GM12801 (cell line): Measurements from ENCODE around the gene ZCCHC3.

ENCODE experiments used
- TF ChIP-seq, protein P1 (sequence below): IDR thresholded peaks from one replicate; pipeline ENCODE4 v1.5.1; 2011; ENCODE audit warnings: control low read depth; ENCODE audit not compliant: insufficient read length; ENCODE audit errors: extremely low read depth

The ZCCHC3 gene

DNA sequence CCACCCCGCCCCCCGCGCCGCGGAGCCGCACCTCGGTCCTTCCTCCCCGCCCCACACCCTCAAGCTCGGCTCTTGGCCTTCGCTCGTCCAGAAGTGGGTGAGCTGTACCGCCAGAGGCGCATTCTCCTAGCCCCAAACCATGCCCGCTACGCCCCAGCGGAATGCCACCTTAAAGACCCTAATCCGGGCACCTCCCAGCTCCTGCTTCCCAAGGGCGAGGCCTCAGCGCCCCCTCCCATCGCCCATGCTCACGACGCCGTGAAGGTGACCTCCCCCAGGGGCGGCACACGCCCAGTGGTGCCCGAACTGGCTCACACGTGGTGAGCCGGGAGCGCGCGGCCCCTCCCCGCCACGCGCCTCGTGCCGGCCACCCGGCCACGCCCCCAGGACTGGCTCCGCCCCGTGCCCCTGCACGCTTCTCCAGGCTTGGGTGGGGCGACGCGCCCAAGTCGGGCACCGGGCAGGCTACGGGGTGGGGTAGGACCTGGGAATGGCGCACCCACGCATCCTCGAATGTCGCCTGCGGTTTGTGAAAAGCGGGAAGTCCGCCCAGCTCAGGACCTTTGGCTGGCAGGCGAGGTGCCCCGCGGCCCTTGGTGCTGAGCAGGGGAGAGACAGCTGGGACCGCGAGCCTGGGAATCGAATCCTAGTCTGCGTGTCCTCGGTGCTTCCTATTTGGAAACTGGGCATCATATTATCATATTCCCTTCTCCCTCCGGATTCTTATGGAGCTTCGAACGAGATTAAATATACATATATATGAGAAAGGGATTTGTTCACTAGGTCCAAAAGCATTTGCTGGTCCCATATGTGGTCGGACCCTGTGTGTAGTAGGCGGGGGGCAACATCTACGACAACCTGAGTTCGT is 27.0 kb downstream of the ZCCHC3 start:
- TF ChIP-seq, protein P1, sequence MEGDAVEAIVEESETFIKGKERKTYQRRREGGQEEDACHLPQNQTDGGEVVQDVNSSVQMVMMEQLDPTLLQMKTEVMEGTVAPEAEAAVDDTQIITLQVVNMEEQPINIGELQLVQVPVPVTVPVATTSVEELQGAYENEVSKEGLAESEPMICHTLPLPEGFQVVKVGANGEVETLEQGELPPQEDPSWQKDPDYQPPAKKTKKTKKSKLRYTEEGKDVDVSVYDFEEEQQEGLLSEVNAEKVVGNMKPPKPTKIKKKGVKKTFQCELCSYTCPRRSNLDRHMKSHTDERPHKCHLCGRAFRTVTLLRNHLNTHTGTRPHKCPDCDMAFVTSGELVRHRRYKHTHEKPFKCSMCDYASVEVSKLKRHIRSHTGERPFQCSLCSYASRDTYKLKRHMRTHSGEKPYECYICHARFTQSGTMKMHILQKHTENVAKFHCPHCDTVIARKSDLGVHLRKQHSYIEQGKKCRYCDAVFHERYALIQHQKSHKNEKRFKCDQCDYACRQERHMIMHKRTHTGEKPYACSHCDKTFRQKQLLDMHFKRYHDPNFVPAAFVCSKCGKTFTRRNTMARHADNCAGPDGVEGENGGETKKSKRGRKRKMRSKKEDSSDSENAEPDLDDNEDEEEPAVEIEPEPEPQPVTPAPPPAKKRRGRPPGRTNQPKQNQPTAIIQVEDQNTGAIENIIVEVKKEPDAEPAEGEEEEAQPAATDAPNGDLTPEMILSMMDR: no peak

DNA sequence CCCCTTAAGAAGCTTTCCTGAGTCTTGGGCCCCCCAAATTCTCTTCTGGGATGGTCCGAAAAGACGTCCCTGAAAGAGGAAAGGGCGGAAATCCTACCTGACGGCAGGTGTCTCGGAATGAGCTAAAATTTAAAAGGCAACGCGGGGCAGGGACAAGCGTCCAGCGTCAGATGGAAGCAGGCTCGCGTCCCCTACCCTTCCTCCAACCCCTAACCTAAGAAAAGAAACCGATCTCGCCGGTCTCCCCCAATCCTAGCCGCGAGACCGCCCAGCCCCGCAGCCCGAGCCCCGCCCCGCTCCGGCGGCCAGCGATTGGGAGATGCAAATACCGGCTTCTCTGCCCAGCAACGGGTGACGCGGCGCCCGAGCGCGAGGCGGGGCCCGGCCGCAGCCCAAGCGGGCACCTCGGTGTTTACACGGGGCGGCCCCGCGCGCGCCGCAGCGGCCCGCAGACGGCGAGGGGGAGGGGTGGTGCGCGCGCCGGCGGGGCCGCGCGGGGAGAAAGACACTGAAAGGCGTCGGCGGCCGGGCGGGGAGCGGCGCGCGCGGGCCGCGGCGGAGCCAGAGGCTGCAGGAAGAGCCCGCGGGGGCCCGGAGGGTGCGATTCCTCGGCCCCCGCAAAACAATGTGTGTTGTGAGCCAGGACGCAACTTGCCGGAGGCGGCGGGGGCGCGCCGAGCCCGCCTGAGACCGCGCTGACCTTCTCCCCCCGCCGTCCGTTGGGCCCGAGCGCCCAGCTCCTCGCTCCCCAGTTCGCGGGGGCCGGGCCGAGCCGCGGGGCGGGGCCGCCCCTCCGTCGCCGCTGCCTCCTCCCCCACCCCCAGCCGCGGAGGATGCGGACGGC is 27.9 kb downstream of the ZCCHC3 start, which contains the start of gene SOX12:
TSS of gene SOX12 (plus strand) at position 508 of the 844 bp plus-strand sequence. CDS start 373 bp downstream, outside the sequence.
- TF ChIP-seq, protein P1: no peak

DNA sequence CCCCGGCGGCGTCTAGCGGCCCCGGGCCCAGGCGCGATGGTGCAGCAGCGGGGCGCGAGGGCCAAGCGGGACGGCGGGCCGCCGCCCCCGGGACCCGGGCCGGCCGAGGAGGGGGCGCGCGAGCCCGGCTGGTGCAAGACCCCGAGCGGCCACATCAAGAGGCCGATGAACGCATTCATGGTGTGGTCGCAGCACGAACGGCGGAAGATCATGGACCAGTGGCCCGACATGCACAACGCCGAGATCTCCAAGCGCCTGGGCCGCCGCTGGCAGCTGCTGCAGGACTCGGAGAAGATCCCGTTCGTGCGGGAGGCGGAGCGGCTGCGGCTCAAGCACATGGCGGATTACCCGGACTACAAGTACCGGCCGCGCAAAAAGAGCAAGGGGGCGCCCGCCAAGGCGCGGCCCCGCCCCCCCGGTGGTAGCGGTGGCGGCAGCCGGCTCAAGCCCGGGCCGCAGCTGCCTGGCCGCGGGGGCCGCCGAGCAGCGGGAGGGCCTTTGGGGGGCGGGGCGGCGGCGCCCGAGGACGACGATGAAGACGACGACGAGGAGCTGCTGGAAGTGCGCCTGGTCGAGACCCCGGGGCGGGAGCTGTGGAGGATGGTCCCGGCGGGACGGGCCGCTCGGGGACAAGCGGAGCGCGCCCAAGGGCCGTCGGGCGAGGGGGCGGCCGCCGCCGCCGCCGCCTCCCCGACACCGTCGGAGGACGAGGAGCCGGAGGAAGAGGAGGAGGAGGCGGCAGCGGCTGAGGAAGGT is 28.7 kb downstream of the ZCCHC3 start:
- TF ChIP-seq, protein P1: no peak

DNA sequence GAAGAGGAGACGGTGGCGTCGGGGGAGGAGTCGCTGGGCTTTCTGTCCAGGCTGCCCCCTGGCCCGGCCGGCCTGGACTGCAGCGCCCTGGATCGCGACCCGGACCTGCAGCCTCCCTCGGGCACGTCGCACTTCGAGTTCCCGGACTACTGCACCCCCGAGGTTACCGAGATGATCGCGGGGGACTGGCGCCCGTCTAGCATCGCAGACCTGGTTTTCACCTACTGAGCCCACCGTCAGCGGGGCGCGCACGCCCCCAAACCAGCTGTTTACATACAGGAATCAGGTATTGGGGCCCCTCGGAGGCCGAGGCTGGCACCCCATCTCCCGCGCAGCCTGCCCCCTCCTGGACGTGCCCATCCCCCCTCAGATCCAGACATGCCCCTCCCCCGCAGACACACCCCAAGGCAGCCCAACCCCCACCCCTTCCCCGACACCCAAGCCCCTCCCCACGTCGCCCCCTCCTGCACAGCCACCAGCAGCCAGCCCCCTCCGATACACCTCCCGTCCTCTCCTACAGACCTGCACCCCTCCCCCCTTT is 29.3 kb downstream of the ZCCHC3 start:
- TF ChIP-seq, protein P1: no peak

DNA sequence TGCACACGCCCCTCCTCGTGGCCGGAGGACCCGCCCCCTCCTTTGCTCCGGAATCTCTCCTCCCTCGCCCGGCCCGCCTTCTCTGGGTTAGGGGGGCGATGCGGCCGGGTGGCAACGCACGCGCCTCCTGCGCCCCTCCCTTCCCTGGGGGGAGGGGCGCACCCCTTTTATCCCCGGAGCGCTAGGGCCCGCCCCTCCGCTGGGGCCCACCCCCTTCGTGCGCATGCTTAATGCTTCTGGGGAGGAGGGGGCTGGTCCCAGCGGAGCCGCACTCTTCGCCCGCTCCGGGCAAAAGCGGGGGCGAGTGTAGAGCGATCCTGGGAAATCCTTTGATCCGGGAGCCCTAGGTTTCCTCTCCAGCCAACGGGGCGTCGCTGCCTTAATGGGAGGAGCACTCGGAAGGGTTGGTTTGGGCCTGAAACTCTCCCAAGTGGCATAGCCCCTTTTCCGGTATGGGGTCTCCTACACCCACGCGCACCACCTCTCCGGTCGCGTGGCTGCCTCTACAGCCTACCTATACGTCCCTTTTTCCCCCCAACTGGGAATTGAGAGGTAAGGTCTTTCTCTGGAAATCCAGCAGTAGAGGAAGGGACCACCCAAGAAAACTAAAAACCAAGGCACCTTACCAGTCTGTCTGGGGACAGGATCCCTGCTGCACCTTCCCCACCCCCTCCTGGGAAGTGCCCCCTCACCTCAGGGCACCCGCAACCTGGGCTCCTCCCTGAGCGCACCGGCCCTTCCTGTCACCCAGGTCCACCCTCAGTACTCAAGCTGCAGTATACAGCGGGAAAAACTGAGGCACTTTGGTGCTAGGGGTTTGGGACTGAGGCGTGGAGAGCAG is 30.0 kb downstream of the ZCCHC3 start:
- TF ChIP-seq, protein P1: no peak

DNA sequence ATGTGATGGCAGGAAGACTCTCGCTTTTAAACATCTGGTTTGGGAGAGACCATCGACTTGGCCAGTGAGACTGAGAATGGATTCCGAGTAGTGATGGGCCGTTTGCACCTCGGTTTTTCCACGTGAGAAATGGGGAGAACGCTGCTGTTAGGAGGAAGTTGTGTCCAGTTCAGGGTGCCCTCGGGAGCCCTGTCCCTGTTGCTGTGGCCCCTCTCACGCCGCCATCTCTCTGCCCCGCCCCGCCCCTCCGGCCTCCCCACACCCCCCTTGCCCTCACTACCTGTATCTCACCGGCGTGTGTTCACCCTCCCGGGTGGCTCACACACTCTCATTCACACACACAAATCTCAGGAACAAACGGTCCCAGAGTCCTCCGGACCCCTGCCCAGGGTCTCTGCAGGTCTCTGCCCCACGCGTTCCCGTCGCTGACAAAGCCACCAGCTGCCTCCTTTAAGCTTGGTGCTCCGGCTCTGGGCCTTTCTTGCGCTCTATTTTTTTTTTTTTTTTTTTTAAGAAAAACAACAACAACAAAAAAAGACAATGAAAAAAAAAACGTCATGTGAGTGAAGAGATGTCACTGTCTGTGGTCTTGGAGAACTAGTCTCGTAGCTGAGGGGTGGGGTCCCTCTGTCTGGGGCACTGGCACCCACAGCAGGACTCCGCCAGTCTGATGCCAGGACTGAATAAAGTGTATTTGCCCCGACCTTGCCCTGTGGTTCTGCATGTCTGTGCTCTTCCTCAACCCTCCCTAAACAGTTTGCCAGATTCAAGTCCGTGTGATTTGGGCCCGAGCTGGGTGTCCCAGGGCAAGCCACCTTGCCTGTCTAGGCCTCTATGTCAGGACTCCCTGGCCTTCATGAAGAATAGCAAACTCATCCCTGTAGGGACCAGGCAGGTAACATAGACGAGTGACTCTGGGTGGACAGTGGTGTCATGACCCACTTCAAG is 30.9 kb downstream of the ZCCHC3 start:
- TF ChIP-seq, protein P1: no peak
